ENCODE data around the gene GMDS.

DNA sequence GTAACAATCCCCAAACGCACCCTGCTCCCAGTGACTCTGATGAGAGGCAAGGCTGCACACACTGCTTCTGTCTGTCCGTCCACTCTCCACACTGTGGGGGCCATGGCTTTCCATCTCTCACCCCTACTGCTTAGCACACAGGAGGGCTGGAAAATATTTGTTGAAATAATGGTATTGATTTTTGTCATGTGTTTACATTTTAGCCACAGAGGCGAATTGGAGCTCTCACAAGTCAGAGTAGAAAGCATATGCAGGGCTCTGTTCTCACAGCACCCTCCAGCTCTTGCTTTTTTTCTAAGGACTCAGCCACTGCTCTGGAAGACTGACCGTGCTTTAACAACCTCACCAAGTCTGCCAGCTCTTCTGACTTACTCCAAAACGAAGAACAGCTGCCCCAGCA is 273.8 kb downstream of the GMDS start:
- TF ChIP-seq, protein P1, sequence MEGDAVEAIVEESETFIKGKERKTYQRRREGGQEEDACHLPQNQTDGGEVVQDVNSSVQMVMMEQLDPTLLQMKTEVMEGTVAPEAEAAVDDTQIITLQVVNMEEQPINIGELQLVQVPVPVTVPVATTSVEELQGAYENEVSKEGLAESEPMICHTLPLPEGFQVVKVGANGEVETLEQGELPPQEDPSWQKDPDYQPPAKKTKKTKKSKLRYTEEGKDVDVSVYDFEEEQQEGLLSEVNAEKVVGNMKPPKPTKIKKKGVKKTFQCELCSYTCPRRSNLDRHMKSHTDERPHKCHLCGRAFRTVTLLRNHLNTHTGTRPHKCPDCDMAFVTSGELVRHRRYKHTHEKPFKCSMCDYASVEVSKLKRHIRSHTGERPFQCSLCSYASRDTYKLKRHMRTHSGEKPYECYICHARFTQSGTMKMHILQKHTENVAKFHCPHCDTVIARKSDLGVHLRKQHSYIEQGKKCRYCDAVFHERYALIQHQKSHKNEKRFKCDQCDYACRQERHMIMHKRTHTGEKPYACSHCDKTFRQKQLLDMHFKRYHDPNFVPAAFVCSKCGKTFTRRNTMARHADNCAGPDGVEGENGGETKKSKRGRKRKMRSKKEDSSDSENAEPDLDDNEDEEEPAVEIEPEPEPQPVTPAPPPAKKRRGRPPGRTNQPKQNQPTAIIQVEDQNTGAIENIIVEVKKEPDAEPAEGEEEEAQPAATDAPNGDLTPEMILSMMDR (IDR thresholded peaks at IDR 0.05), result no peak
- no peak for TF ChIP-seq EZH2 (IDR thresholded peaks at IDR 0.05; ENCODE audit: borderline replicate concordance, insufficient read depth, low read depth, low read length, poor library complexity, severe bottlenecking)
